Kidney (tissue), 14 donors: ENCODE measurements around the gene WWC1. TPM values are rescaled to one million over a fixed set of nuclear protein-coding genes. Genes with fewer than 3 reads are reported as not detected.

Experiments
- DNase-seq, 5 donors: peaks; one replicate each; pipeline ENCODE4 v3.0.0-alpha.2; 2013 to 2020
- FAIRE-seq: peaks from 2 replicates; lab custom pipeline; 2012; peaks lifted over from hg19 to GRCh38; lab: Jason Lieb, UNC
- H3K27ac ChIP-seq, 2 donors: one replicate each; pipeline ENCODE4 v1.7.0; 2013; ENCODE audit warnings: low read depth in 2 of 2, low read length in 2 of 2, inconsistent platforms in 1 of 2
- H3K27me3 ChIP-seq: one replicate; pipeline ENCODE4 v1.7.1; 2013; ENCODE audit warnings: low read length, inconsistent platforms; ENCODE audit not compliant: control insufficient read depth, insufficient read depth
- H3K36me3 ChIP-seq, 3 donors: one replicate each; pipeline versions ENCODE4 v1.7.0 to v1.7.1; 2013; ENCODE audit warnings: low read length in 3 of 3, control low read depth in 1 of 3, inconsistent platforms in 1 of 3; ENCODE audit not compliant: insufficient read depth in 3 of 3, control insufficient read depth in 2 of 3
- H3K4me1 ChIP-seq, 3 donors: one replicate each; pipeline versions ENCODE4 v1.7.0 to v1.7.1; 2013; ENCODE audit warnings: low read length in 3 of 3, inconsistent platforms in 1 of 3, low read depth in 1 of 3; ENCODE audit not compliant: control insufficient read depth in 2 of 3, insufficient read depth in 2 of 3
- H3K4me3 ChIP-seq, 3 donors: one replicate each; pipeline versions ENCODE4 v1.7.0 to v1.8.1; 2013; ENCODE audit warnings: low read length in 3 of 3, control low read depth in 1 of 3, inconsistent platforms in 1 of 3
- H3K9ac ChIP-seq, 3 donors: one replicate each; pipeline versions ENCODE4 v1.7.0 to v1.7.1; 2013; ENCODE audit warnings: low read length in 3 of 3, control low read depth in 1 of 3, inconsistent platforms in 1 of 3
- H3K9me3 ChIP-seq, 3 donors: one replicate each; pipeline versions ENCODE4 v1.7.0 to v1.7.1; 2013; ENCODE audit warnings: low read length in 3 of 3, control low read depth in 1 of 3, inconsistent platforms in 1 of 3; ENCODE audit not compliant: control insufficient read depth in 2 of 3, insufficient read depth in 1 of 3
- CTCF ChIP-seq: IDR thresholded peaks from 3 replicates; pipeline ENCODE4 v1.5.1; 2012; ENCODE audit warnings: mild to moderate bottlenecking, moderate library complexity, borderline replicate concordance; ENCODE audit not compliant: insufficient read depth; ENCODE audit errors: extremely low read depth
- intact Hi-C: fragments of 100-400 bp; cut with DNase I; formaldehyde crosslinking; loops from one replicate; pipeline ENCODE4 v1.11.1; 2022
- polyA plus RNA-seq: library from polyadenylated mRNA; stranded (reverse); fragments of 350-450 nt; fragmentation: Illumina TruSeq; extraction: RNeasy Lipid Tissue Mini Kit (QIAGEN cat#74804); gene quantifications from one replicate; pipeline ENCODE4 v1.2.3, GENCODE V29; 2014; ENCODE audit warnings: low read depth, low replicate concordance; ENCODE audit not compliant: insufficient read depth
- total RNA-seq: library from RNA; stranded (reverse); fragmentation: NEBNext Ultra II Directional; extraction: Animal tissue kit (Norgen Biotek cat#: 25700); gene quantifications from one replicate; pipeline ENCODE4 v1.2.1, GENCODE V29; 2021
- donor health status: control.
- donor health status: control.
- donor health status: control.
- donor health status: control.
- donor health status: control.
- donor health status: DM: yes; HTN: yes; CAD: no.
- donor health status: Normal renal cell carcinoma (clear cell type).

WWC1 gene
- total and polyA plus RNA-seq, 2 donors from 2014 or later: 74.4 to 174 TPM

DNA sequence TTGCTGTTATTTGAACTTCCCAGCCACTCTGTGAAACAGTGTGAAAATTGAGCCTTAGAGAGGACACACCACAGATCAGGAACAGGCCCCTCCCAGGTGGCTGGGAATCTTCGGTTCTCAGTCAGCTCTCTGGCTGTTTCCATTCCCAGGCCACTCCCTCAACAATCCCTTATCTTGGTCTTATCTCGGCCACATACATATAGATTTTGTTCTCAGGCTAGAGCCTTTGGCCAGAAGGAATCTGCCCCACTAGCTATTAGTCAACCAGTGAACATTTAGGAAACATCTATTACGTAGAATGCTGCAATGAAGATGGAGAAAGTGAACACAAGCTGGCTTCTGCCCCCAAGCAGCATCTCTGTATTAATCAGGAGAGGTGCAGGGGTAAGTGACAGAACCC lies 21.0 kb upstream of the WWC1 start:
- H3K9me3 ChIP-seq: no peaks in the 10 kb centered on the region
- intact Hi-C loops: no loop called here
- no peaks in the 10 kb centered on the region for H3K36me3 ChIP-seq
- H3K27ac ChIP-seq: no peak overlapping the region
- H3K4me1 ChIP-seq: peaks cover 2 to 18% (median 9%) of the 10 kb centered on the region in 3 donors
- no peak for TF ChIP-seq CTCF
- H3K9ac ChIP-seq: peak overlapping the region in 1 of 3 donors; percentile 48
- H3K27me3 ChIP-seq: no peaks in the 10 kb centered on the region
- FAIRE-seq: no peak
- no peak overlapping the region for H3K4me3 ChIP-seq
- DNase-seq: peak in 1 of 5 donors; percentile 32

DNA sequence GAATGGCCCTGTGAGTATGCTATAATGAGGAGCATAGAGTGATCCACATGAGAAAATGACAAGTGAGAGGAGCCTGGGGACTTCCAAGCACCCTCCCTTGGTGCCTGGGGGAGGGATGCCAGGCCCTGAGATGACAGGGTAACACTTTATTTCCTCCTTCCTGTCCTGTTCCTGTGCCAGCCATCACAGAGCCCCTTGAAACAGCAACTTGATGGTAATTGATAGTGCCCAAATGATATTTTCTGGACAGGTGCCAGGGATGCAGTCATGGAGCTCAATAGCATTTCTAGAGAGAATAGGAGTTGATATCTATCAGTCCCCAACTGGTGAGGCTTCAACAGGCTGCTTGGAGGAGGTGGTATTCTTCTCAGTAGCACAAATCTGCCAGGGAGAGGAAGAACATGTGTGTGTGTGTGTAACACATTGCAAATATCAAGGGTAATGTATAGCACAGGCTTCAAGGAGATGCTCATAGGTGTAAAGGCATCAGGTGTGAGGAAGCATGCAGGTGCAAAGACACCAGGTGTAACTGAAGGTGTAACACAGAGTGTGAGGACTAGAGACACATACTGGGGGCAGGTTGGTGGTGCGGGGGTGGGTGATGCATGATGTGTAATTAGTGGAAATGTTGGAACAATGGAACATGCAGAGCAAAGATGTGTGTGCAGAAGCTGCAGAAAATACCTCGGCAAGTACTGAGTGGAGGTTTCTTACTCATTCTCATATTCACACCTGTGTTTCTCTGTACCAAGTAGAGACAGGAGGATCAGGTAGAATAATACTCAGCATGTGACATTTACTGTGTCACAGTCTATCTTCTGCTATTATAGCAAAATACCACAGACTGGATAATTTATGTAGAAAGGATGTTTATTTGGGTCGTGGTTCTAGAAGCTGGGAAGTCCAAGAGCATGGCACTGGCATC lies 18.1 kb upstream of the WWC1 start:
- DNase-seq (no peak), FAIRE-seq (no peak)
- H3K27ac ChIP-seq: no peak overlapping the region
- intact Hi-C loops: no loop called here
- no peak overlapping the region for H3K4me3 ChIP-seq
- no peaks in the 10 kb centered on the region for H3K36me3 ChIP-seq
- H3K4me1 ChIP-seq: peaks cover 7 to 22% (median 15%) of the 10 kb centered on the region in 3 donors
- H3K9ac ChIP-seq: no peak overlapping the region
- no peaks in the 10 kb centered on the region for H3K9me3 ChIP-seq
- no peak for TF ChIP-seq CTCF
- H3K27me3 ChIP-seq: no peaks in the 10 kb centered on the region

DNA sequence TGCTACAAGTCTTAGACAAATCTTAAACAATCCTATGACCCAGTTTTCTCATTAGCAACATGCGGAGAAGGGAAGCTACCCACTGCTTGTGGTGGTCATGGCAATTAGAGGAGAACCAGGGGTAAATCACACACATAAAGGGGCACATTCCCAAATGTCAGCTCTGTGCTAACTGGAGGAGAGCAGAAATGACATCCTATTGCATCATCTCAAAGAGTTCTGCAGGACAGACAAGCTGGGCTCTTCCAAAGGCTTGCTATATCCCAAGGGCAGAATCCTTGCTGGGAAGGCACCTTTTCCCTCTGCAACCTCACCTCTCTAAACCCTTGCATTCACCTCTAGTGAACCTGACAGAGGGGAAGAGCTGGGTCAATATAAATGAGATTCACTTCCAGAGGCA lies 17.0 kb upstream of the WWC1 start:
- FAIRE-seq (no peak), DNase-seq (no peak)
- no peak overlapping the region for H3K4me3 ChIP-seq
- intact Hi-C loops: no loop called here
- H3K4me1 ChIP-seq: peaks cover 7 to 15% (median 8%) of the 10 kb centered on the region in 3 donors
- no peak overlapping the region for H3K27ac ChIP-seq
- H3K9ac ChIP-seq: no peak overlapping the region
- H3K27me3 ChIP-seq: no peaks in the 10 kb centered on the region
- no peaks in the 10 kb centered on the region for H3K9me3 ChIP-seq
- TF ChIP-seq CTCF: no peak
- H3K36me3 ChIP-seq: no peaks in the 10 kb centered on the region
